KMS-11 (cell line): Measurements from ENCODE around the gene GZMM.

Experiments used
- H2AFZ ChIP-seq: fragments of 200-600 bp; sonication (generic); 2 replicates; pipeline ENCODE4 v1.6.1; 2016; ENCODE audit warnings: antibody characterized with exemption, mixed run types, low read depth
- H3K27ac ChIP-seq: fragments of 200-600 bp; sonication (generic); 2 replicates; pipeline ENCODE4 v1.6.1; 2016; ENCODE audit warnings: mild to moderate bottlenecking, mixed run types
- H3K27me3 ChIP-seq: fragments of 200-600 bp; sonication (generic); 2 replicates; pipeline ENCODE4 v1.6.1; 2017; ENCODE audit warnings: mild to moderate bottlenecking, low read depth, mixed run types, moderate library complexity; ENCODE audit not compliant: insufficient read depth
- H3K36me3 ChIP-seq: fragments of 200-600 bp; sonication (generic); 2 replicates; pipeline ENCODE4 v1.6.1; 2017; ENCODE audit warnings: mild to moderate bottlenecking, mixed run types; ENCODE audit not compliant: insufficient read depth
- H3K4me1 ChIP-seq: fragments of 200-600 bp; sonication (generic); 2 replicates; pipeline ENCODE4 v1.6.1; 2016; ENCODE audit warnings: mild to moderate bottlenecking, low read depth, mixed run types; ENCODE audit not compliant: poor library complexity, severe bottlenecking
- H3K4me2 ChIP-seq: fragments of 200-600 bp; sonication (generic); 2 replicates; pipeline ENCODE4 v1.7.0; 2016; ENCODE audit warnings: mild to moderate bottlenecking, mixed run types
- H3K4me3 ChIP-seq: fragments of 200-600 bp; sonication (generic); IDR thresholded peaks from 2 replicates; pipeline ENCODE4 v1.6.1; 2017; ENCODE audit warnings: low read depth, low read length, mixed read lengths; ENCODE audit not compliant: insufficient read depth
- H3K79me2 ChIP-seq: fragments of 200-600 bp; sonication (generic); 2 replicates; pipeline ENCODE4 v1.6.1; 2016; ENCODE audit warnings: low read depth, mixed run types; ENCODE audit not compliant: insufficient read depth
- H3K9ac ChIP-seq: fragments of 200-600 bp; sonication (generic); 2 replicates; pipeline ENCODE4 v1.6.1; 2016; ENCODE audit warnings: mild to moderate bottlenecking, mixed run types
- H4K20me1 ChIP-seq: fragments of 200-600 bp; sonication (generic); 2 replicates; pipeline ENCODE4 v1.6.1; 2016; ENCODE audit warnings: mild to moderate bottlenecking, mixed run types; ENCODE audit not compliant: insufficient read depth
- TF ChIP-seq, protein P1 (sequence below): fragments of 200-600 bp; sonication (generic); conservative IDR thresholded peaks from 2 replicates; pipeline ENCODE4 v1.6.1; 2017; ENCODE audit warnings: low read depth, mild to moderate bottlenecking, antibody characterized with exemption, low read length, moderate library complexity, mixed read lengths

Gene GZMM

DNA sequence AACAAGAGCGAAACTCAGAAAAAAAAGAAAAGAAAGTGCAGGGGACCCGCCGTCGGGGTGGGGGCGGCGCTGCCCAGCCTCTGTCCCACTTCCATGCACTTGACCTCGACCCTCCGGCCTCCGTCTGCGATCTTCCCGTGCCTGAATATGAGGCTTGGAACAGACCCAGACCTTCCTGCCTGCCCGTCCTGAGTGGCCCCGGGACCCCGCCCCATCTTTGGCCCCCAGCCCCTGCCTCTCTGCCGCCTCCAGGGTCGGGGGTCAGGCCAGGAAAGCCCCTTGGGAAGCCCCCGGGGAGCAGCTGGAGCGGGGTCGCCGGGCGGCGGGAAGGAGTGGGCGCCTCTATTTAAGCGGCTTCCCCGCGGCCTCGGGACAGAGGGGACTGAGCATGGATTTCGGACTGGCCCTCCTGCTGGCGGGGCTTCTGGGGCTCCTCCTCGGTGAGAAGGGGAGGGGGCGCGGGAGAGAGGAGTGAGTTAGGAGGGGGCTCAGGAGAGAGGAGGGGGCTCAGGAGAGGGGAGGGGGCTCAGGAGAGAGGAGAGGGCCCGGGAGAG lies 47.7 kb upstream of the GZMM start, which contains the start of gene MADCAM1:
TSS of gene MADCAM1 (plus strand) at position 375 of the 554 bp plus-strand sequence. CDS start at position 389, 14 bp downstream.
- H4K20me1 ChIP-seq: no peaks in the 10 kb centered on the region
- no peaks in the 10 kb centered on the region for H3K4me1 ChIP-seq
- H2AFZ ChIP-seq: no peak within 1 kb of the TSS
- no peaks in the 10 kb centered on the region for H3K36me3 ChIP-seq
- H3K9ac ChIP-seq: no peak within 1 kb of the TSS
- no peak within 1 kb of the TSS for H3K27ac ChIP-seq
- no peak within 1 kb of the TSS for H3K4me2 ChIP-seq
- no peaks in the 10 kb centered on the region for H3K79me2 ChIP-seq
- H3K27me3 ChIP-seq: peaks cover 15% of the 10 kb centered on the region; the same call in 1 of the 2 replicates
- TF ChIP-seq, protein P1, sequence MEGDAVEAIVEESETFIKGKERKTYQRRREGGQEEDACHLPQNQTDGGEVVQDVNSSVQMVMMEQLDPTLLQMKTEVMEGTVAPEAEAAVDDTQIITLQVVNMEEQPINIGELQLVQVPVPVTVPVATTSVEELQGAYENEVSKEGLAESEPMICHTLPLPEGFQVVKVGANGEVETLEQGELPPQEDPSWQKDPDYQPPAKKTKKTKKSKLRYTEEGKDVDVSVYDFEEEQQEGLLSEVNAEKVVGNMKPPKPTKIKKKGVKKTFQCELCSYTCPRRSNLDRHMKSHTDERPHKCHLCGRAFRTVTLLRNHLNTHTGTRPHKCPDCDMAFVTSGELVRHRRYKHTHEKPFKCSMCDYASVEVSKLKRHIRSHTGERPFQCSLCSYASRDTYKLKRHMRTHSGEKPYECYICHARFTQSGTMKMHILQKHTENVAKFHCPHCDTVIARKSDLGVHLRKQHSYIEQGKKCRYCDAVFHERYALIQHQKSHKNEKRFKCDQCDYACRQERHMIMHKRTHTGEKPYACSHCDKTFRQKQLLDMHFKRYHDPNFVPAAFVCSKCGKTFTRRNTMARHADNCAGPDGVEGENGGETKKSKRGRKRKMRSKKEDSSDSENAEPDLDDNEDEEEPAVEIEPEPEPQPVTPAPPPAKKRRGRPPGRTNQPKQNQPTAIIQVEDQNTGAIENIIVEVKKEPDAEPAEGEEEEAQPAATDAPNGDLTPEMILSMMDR: no peak
- no peak within 1 kb of the TSS for H3K4me3 ChIP-seq

DNA sequence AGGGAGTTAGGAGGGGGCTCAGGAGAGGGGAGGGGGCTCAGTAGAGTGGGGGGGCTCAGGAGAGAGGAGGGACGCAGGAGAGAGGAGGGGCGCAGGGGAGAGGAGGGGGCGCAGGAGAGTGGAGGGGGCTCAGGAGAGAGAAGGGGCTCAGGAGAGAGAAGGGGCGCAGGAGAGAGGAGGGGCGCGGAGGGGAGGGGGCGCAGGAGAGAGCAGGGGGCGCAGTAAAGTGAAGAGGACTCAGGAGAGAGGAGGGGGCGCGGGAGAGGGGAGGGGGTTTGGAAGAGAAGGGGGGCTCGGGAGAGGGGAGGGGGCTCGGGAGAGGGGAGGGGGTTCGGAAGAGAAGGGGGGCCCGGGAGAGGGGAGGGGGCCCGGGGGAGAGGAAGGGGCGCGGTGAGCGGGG lies 46.9 kb upstream of the GZMM start:
- Histone ChIP-seq H3K9ac (no peak overlapping the region), H4K20me1 (no peaks in the 10 kb centered on the region), H3K4me1 (no peaks in the 10 kb centered on the region), H3K36me3 (no peaks in the 10 kb centered on the region), H2AFZ (no peak overlapping the region), H3K27ac (no peak overlapping the region), H3K79me2 (no peaks in the 10 kb centered on the region), H3K4me3 (no peak overlapping the region), H3K27me3 (peaks cover 18% of the 10 kb centered on the region; the same call in 1 of the 2 replicates), H3K4me2 (no peak overlapping the region)
- TF ChIP-seq, protein P1: no peak

DNA sequence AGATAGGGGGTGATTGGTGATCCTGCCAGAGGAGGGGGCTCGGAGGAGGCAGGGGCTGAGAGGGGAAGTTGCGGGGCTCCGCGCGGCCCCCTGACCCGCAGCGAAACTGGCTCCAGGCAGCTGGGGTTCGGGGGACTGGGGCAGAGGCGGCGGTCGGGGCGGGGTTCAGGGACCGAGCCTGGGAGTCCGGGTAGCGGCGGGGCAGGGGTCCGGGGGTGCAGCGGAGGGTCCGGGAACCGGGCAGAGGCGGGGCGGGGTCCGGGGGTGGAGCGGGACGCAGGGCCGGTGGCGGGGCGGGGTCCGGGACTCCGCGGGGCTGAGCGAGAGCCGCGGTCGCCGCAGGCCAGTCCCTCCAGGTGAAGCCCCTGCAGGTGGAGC lies 46.4 kb upstream of the GZMM start:
- Histone ChIP-seq H3K4me2 (no peak overlapping the region), H3K9ac (no peak overlapping the region), H3K4me3 (no peak overlapping the region)

DNA sequence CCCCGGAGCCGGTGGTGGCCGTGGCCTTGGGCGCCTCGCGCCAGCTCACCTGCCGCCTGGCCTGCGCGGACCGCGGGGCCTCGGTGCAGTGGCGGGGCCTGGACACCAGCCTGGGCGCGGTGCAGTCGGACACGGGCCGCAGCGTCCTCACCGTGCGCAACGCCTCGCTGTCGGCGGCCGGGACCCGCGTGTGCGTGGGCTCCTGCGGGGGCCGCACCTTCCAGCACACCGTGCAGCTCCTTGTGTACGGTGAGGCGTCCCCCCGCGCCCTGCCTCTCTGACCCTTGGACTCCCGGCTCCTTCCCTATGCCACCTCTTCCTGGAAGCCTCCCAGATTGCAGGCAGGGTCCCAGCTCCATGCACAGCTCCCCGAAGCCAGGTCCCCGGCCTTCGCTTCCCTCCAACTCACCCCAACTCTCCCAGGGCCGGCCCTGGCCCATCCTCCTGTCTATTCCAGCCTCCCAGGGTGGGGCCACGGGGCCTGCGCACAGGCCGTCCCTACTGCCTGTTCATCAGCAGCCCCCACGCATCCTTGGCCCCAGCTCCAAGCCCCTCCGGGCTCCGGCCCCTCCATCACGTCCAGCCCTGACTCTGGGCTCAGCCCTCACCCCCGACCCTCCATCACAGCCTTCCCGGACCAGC lies 45.9 kb upstream of the GZMM start:
- Histone ChIP-seq H3K4me2 (no peak overlapping the region), H3K36me3 (no peaks in the 10 kb centered on the region), H3K79me2 (no peaks in the 10 kb centered on the region), H3K9ac (no peak overlapping the region), H3K4me1 (no peaks in the 10 kb centered on the region), H3K4me3 (no peak overlapping the region), H2AFZ (no peak overlapping the region), H4K20me1 (no peaks in the 10 kb centered on the region), H3K27me3 (peaks cover 27% of the 10 kb centered on the region; the same call in 1 of the 2 replicates), H3K27ac (no peak overlapping the region)
- TF ChIP-seq, protein P1: no peak

More for the DNA sequence above, 46.4 kb upstream of the GZMM start:
- Histone ChIP-seq H3K27me3 (peaks cover 22% of the 10 kb centered on the region; the same call in 1 of the 2 replicates), H4K20me1 (no peaks in the 10 kb centered on the region), H3K4me1 (no peaks in the 10 kb centered on the region), H3K79me2 (no peaks in the 10 kb centered on the region), H3K36me3 (no peaks in the 10 kb centered on the region), H2AFZ (no peak overlapping the region), H3K27ac (no peak overlapping the region)
- TF ChIP-seq, protein P1: no peak
